GM23338 (cell line): ENCODE measurements around the gene SLC4A3. TPM values are rescaled to one million over a fixed set of nuclear protein-coding genes. Genes with fewer than 3 reads are reported as not detected.

Experiments used
- CREB1 ChIP-seq: fragments of 250-450 bp; sonication (Bioruptor Pico); IDR thresholded peaks from 2 replicates; pipeline ENCODE4 v1.5.0; 2020; ENCODE audit warnings: low read depth, mild to moderate bottlenecking, moderate library complexity
- ETS1 ChIP-seq: IDR thresholded peaks from 2 replicates; pipeline ENCODE4 v1.6.1; 2016; ENCODE audit warnings: antibody characterized with exemption
- EZH2phosphoT487 ChIP-seq: fragments of 200-600 bp; sonication (generic); IDR thresholded peaks from one replicate; pipeline ENCODE4 v1.8.1; 2018; ENCODE audit warnings: antibody characterized with exemption; ENCODE audit not compliant: unreplicated experiment
- NANOG ChIP-seq: IDR thresholded peaks from 2 replicates; pipeline ENCODE4 v1.6.1; 2016; ENCODE audit warnings: antibody characterized with exemption, borderline replicate concordance
- POLR2AphosphoS5 ChIP-seq: IDR thresholded peaks from 2 replicates; pipeline ENCODE4 v1.6.1; 2016; ENCODE audit warnings: antibody characterized with exemption, low read depth
- ZNF331 ChIP-seq: fragments of 250-450 bp; sonication (Bioruptor Pico); IDR thresholded peaks from 2 replicates; pipeline ENCODE4 v1.5.0; 2020; ENCODE audit warnings: low read depth, mild to moderate bottlenecking, moderate library complexity
- polyA plus RNA-seq: library from polyadenylated mRNA; unstranded; fragments of >200 nt; fragmentation: Nextera tagmentation; extraction: Ambion mirVana; gene quantifications from 2 replicates; pipeline ENCODE4 v1.2.1, GENCODE V29; 2016
- total RNA-seq: library from RNA; depleted of rRNA; stranded (reverse); fragments of >200 nt; shearing (Covaris generic); gene quantifications from 2 replicates; pipeline ENCODE4 v1.2.3, GENCODE V29; 2014
- TF ChIP-seq, protein P1 (sequence below): fragments of 250-450 bp; sonication (Bioruptor Pico); IDR thresholded peaks from 2 replicates; pipeline ENCODE4 v1.5.0; 2020; ENCODE audit warnings: mild to moderate bottlenecking, moderate library complexity

SLC4A3 gene
- total and polyA plus RNA-seq, 2 experiments from 2014 or later: 3.6 to 6.8 TPM

- TF ChIP-seq, protein P1, sequence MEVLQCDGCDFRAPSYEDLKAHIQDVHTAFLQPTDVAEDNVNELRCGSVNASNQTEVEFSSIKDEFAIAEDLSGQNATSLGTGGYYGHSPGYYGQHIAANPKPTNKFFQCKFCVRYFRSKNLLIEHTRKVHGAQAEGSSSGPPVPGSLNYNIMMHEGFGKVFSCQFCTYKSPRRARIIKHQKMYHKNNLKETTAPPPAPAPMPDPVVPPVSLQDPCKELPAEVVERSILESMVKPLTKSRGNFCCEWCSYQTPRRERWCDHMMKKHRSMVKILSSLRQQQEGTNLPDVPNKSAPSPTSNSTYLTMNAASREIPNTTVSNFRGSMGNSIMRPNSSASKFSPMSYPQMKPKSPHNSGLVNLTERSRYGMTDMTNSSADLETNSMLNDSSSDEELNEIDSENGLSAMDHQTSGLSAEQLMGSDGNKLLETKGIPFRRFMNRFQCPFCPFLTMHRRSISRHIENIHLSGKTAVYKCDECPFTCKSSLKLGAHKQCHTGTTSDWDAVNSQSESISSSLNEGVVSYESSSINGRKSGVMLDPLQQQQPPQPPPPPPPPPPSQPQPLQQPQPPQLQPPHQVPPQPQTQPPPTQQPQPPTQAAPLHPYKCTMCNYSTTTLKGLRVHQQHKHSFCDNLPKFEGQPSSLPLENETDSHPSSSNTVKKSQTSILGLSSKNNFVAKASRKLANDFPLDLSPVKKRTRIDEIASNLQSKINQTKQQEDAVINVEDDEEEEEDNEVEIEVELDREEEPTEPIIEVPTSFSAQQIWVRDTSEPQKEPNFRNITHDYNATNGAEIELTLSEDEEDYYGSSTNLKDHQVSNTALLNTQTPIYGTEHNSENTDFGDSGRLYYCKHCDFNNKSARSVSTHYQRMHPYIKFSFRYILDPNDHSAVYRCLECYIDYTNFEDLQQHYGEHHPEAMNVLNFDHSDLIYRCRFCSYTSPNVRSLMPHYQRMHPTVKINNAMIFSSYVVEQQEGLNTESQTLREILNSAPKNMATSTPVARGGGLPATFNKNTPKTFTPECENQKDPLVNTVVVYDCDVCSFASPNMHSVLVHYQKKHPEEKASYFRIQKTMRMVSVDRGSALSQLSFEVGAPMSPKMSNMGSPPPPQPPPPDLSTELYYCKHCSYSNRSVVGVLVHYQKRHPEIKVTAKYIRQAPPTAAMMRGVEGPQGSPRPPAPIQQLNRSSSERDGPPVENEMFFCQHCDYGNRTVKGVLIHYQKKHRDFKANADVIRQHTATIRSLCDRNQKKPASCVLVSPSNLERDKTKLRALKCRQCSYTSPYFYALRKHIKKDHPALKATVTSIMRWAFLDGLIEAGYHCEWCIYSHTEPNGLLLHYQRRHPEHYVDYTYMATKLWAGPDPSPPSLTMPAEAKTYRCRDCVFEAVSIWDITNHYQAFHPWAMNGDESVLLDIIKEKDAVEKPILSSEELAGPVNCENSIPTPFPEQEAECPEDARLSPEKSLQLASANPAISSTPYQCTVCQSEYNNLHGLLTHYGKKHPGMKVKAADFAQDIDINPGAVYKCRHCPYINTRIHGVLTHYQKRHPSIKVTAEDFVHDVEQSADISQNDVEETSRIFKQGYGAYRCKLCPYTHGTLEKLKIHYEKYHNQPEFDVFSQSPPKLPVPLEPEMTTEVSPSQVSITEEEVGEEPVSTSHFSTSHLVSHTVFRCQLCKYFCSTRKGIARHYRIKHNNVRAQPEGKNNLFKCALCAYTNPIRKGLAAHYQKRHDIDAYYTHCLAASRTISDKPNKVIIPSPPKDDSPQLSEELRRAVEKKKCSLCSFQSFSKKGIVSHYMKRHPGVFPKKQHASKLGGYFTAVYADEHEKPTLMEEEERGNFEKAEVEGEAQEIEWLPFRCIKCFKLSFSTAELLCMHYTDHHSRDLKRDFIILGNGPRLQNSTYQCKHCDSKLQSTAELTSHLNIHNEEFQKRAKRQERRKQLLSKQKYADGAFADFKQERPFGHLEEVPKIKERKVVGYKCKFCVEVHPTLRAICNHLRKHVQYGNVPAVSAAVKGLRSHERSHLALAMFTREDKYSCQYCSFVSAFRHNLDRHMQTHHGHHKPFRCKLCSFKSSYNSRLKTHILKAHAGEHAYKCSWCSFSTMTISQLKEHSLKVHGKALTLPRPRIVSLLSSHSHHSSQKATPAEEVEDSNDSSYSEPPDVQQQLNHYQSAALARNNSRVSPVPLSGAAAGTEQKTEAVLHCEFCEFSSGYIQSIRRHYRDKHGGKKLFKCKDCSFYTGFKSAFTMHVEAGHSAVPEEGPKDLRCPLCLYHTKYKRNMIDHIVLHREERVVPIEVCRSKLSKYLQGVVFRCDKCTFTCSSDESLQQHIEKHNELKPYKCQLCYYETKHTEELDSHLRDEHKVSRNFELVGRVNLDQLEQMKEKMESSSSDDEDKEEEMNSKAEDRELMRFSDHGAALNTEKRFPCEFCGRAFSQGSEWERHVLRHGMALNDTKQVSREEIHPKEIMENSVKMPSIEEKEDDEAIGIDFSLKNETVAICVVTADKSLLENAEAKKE (CRISPR knock-in tag): no peak
- TF ChIP-seq NANOG: no peak
- TF ChIP-seq ZNF331: no peak
- TF ChIP-seq POLR2AphosphoS5: no peak
- TF ChIP-seq ETS1: no peak
- TF ChIP-seq CREB1 (CRISPR knock-in tag): no peak
- TF ChIP-seq EZH2phosphoT487: no peak
These were observed 7.7 kb downstream of the SLC4A3 start (continued) for GRCh38 chr2:219634951-219635751.
